ENCODE results near the gene SH3PXD2A. TPM values are rescaled to one million over a fixed set of nuclear protein-coding genes. Genes with fewer than 3 reads are reported as not detected.

The SH3PXD2A gene
- total and polyA plus RNA-seq, 2 of the 4 experiments (the other 2 are of a cell fraction) = 6.3 to 23.0 TPM

DNA sequence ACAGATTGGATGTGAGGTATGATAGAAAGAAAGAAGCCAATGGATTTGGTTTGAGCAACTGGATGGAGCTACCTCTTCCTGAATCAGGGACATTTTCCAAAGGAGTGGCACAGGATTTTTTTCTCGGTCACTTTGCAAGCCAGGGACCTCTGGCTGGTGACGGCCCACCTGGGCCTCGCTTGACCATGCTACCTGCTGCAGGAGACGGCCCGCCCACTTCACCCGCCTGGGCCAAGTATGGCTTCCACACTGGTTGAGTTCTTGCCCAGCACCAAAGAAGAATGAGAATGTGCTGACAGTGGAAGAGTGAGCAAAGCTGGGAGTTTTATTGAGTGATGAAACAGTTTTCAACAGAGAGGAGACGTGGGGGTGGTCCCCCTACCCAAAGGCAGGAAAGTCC, 24.5 kb upstream of the SH3PXD2A start (continued):
- no peak for TF ChIP-seq CHD1 (IDR thresholded peaks at IDR 0.05; ENCODE audit: low read depth, low read length)
- TF ChIP-seq MXI1 (IDR thresholded peaks at IDR 0.05; ENCODE audit: borderline replicate concordance, low read depth, low read length) = no peak
- no peak for TF ChIP-seq NFE2L2 (IDR thresholded peaks at IDR 0.05; ENCODE audit: low read depth, low read length)

DNA sequence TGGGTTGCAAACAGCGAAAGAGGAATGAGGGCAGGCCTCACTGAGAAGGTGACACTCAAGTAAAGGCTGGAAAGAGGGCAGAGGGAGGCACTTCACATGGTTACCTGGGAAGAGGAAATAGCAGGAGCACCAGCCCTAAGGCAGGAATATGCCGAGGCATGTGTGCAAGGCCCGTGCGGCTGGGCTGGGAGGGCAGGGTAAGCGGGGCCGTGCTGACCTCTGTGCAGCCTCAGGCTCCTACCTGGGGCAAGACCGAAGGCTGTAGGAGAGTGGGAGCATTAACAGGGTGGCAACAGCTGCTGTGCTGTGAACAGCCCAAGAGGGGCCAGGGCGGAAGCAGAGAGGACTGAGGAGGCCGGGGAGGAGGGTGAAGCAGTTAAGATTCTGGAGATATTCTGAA, 24.0 kb upstream of the SH3PXD2A start:
- peaks cover 15% of the 10 kb centered on the region for H3K36me3 ChIP-seq (ENCODE audit: control insufficient read depth, insufficient read depth, low read length)
- WGBS, 2 experiments (ENCODE audit: extremely low coverage in 2 of 2, insufficient read length in 1 of 2) = 86% methylated on average over 7 of the region's 9 CpGs; no CpG with 5 or more reads in 1 of the 2 experiments
- no peak overlapping the region for H2BK5ac ChIP-seq (ENCODE audit: low read depth, low read length, poor library complexity, severe bottlenecking)
- CTCF ChIA-PET = no interaction called here
- no peak overlapping the region for H3K14ac ChIP-seq (replicated peaks; ENCODE audit: low read depth, low read length)
- H3K27ac ChIP-seq (ENCODE audit: insufficient read depth, low read length) = no peak overlapping the region
- no peaks in the 10 kb centered on the region for H3K9me1 ChIP-seq (ENCODE audit: insufficient read depth, low read length)
- no peak overlapping the region for H4K91ac ChIP-seq (ENCODE audit: insufficient read depth, low read depth, low read length)
- H2AFZ ChIP-seq (replicated peaks; ENCODE audit: low read length, poor library complexity) = no peak overlapping the region
- H2BK15ac ChIP-seq (ENCODE audit: low read depth, low read length) = no peak overlapping the region
- POLR2A ChIA-PET (ENCODE audit: unreplicated experiment) = no interaction called here
- H2AK5ac ChIP-seq (ENCODE audit: low read depth, low read length) = no peak overlapping the region
- dilution Hi-C loops (cut with HindIII; ENCODE audit: low sequenced_read_pairs, unreplicated experiment) (no loop called here), in situ Hi-C loops (cut with MboI; ENCODE audit: low sequenced_read_pairs) (no loop called here), intact Hi-C loops (cut with micrococcal nuclease) (no loop called here)
- no peak overlapping the region for H3K9ac ChIP-seq (ENCODE audit: low read depth, low read length)
- H3K79me1 ChIP-seq (ENCODE audit: low read depth in 1 of 2, low read length in 2 of 2) = no peaks in the 10 kb centered on the region
- H3K18ac ChIP-seq (ENCODE audit: low read depth, low read length) = no peak overlapping the region
- H3K4ac ChIP-seq (ENCODE audit: low read depth, low read length) = no peak overlapping the region
- H3K4me2 ChIP-seq (ENCODE audit: low read depth, low read length) = no peak overlapping the region
- no peak overlapping the region for H2AK9ac ChIP-seq (replicated peaks; ENCODE audit: low read depth, low read length, poor library complexity)
- no peak overlapping the region for H3K4me3 ChIP-seq (ENCODE audit: insufficient read depth, low read depth, low read length)
- no peak overlapping the region for H4K8ac ChIP-seq (ENCODE audit: low read depth in 2 of 2, low read length in 2 of 2)
- BruUV-seq (replicated peaks) = no TSS peak
- no peaks in the 10 kb centered on the region for H3K9me3 ChIP-seq (ENCODE audit: control insufficient read depth, insufficient read depth, low read length)
- no peak overlapping the region for H2BK20ac ChIP-seq (ENCODE audit: low read depth, low read length)
- no peaks in the 10 kb centered on the region for H4K20me1 ChIP-seq (ENCODE audit: insufficient read depth, low read length)
- ATAC-seq (ENCODE audit: low read depth) = no peak
- peaks cover under 1% of the 10 kb centered on the region; the same call in 1 of the 2 replicates for H3K4me1 ChIP-seq (ENCODE audit: control insufficient read depth, insufficient read depth, low read length)
- no peak overlapping the region for H3K23ac ChIP-seq (ENCODE audit: low read depth, low read length)
- no peak overlapping the region for H2BK120ac ChIP-seq (ENCODE audit: low read depth, low read length)
- H3K56ac ChIP-seq (ENCODE audit: extremely low read depth, insufficient read depth, low read length) = no peak overlapping the region
- H4K5ac ChIP-seq (ENCODE audit: low read depth, low read length) = no peak overlapping the region
- DNase-seq = no peak
- H3K27me3 ChIP-seq (ENCODE audit: control insufficient read depth, insufficient read depth, low read length) = no peaks in the 10 kb centered on the region
- TF ChIP-seq MAFK (IDR thresholded peaks at IDR 0.05; ENCODE audit: low read depth, low read length) (no peak), RCOR1 (IDR thresholded peaks at IDR 0.05; ENCODE audit: insufficient replicate concordance, low read length) (no peak), FOS (IDR thresholded peaks at IDR 0.05; ENCODE audit: low read depth, low read length) (no peak), RAD21 (IDR thresholded peaks at IDR 0.05; ENCODE audit: low read length) (no peak), BHLHE40 (IDR thresholded peaks at IDR 0.05; ENCODE audit: low read depth, low read length) (no peak), USF2 (IDR thresholded peaks at IDR 0.05; ENCODE audit: low read depth, low read length) (no peak), MXI1 (IDR thresholded peaks at IDR 0.05; ENCODE audit: borderline replicate concordance, low read depth, low read length) (no peak), NFE2L2 (IDR thresholded peaks at IDR 0.05; ENCODE audit: low read depth, low read length) (no peak), SMC3 (IDR thresholded peaks at IDR 0.05; ENCODE audit: low read depth, low read length) (no peak), CEBPB (IDR thresholded peaks at IDR 0.05; ENCODE audit: low read depth, low read length) (no peak), MAZ (IDR thresholded peaks at IDR 0.05; ENCODE audit: borderline replicate concordance, low read depth, low read length) (no peak)
- TF ChIP-seq, protein P1, sequence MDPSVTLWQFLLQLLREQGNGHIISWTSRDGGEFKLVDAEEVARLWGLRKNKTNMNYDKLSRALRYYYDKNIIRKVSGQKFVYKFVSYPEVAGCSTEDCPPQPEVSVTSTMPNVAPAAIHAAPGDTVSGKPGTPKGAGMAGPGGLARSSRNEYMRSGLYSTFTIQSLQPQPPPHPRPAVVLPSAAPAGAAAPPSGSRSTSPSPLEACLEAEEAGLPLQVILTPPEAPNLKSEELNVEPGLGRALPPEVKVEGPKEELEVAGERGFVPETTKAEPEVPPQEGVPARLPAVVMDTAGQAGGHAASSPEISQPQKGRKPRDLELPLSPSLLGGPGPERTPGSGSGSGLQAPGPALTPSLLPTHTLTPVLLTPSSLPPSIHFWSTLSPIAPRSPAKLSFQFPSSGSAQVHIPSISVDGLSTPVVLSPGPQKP (IDR thresholded peaks at IDR 0.05; ENCODE audit: borderline replicate concordance, low read depth, low read length) = no peak
- TF ChIP-seq, protein P2, sequence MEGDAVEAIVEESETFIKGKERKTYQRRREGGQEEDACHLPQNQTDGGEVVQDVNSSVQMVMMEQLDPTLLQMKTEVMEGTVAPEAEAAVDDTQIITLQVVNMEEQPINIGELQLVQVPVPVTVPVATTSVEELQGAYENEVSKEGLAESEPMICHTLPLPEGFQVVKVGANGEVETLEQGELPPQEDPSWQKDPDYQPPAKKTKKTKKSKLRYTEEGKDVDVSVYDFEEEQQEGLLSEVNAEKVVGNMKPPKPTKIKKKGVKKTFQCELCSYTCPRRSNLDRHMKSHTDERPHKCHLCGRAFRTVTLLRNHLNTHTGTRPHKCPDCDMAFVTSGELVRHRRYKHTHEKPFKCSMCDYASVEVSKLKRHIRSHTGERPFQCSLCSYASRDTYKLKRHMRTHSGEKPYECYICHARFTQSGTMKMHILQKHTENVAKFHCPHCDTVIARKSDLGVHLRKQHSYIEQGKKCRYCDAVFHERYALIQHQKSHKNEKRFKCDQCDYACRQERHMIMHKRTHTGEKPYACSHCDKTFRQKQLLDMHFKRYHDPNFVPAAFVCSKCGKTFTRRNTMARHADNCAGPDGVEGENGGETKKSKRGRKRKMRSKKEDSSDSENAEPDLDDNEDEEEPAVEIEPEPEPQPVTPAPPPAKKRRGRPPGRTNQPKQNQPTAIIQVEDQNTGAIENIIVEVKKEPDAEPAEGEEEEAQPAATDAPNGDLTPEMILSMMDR (conservative IDR thresholded peaks at IDR 0.05; ENCODE audit: low read depth, low read length) = no peak
